BJ (cell line): ENCODE measurements around the gene SAMD9. TPM values are rescaled to one million over a fixed set of nuclear protein-coding genes. Genes with fewer than 3 reads are reported as not detected.
"Not testable (repeated sequence)": the region's sequence is repeated elsewhere in the genome, so short reads cannot be mapped to it uniquely, and the experiment has no call there.

Experiments
- CTCF ChIA-PET: fragments of 350-600 bp; formaldehyde crosslinking; extraction: SDS; loops from one replicate; lab custom pipeline; 2021; ENCODE audit warnings: antibody characterized with exemption, inconsistent platforms; lab: Yijun Ruan, JAX
- POLR2A ChIA-PET: fragments of 300-600 bp; sonication (Branson Sonifier 250); formaldehyde crosslinking; extraction: SDS; loops from one replicate; lab custom pipeline; 2021; ENCODE audit warnings: antibody characterized with exemption; lab: Charles Lee
- DNase-seq: peaks from one replicate; pipeline ENCODE4 v3.0.0-alpha.2; 2011; ENCODE audit warnings: low read depth
- H3K27me3 ChIP-seq: 2 replicates; pipeline ENCODE4 v1.6.0; 2011; ENCODE audit warnings: low read length; ENCODE audit not compliant: control insufficient read depth, insufficient read depth
- H3K36me3 ChIP-seq: 2 replicates; pipeline ENCODE4 v1.5.1; 2011; ENCODE audit warnings: low read length; ENCODE audit not compliant: control insufficient read depth, insufficient read depth
- H3K4me3 ChIP-seq: 2 replicates; pipeline ENCODE4 v1.5.1; 2011; ENCODE audit warnings: low read depth, mild to moderate bottlenecking, control low read depth, low read length
- CTCF ChIP-seq: IDR thresholded peaks from 2 replicates; pipeline ENCODE4 v1.5.1; 2011; ENCODE audit warnings: low read depth, mild to moderate bottlenecking, control low read depth, inconsistent platforms, low read length, moderate library complexity; ENCODE audit not compliant: insufficient read depth
- polyA plus RNA-seq: library from polyadenylated mRNA; depleted of rRNA; stranded (reverse); fragments of >200 nt; gene quantifications from 2 replicates; pipeline ENCODE4 v1.2.3, GENCODE V29; 2011

The SAMD9 gene
- polyA plus RNA-seq, 1 experiment, result 2.8 TPM

GRCh38 chr7:93108003-93108402 lies 9.8 kb downstream of the SAMD9 start:
- no peak for DNase-seq
- ChIA-PET POLR2A (no interaction called here), CTCF (interaction anchor here (1.4 kb wide), 1 partner anchor 121 kb away, joined by 4 read pairs; no protein-coding TSS in a partner anchor)
- no peaks in the 10 kb centered on the region for H3K27me3 ChIP-seq
- no peak for TF ChIP-seq CTCF
- no peak overlapping the region for H3K4me3 ChIP-seq
- H3K36me3 ChIP-seq, result peaks cover 2% of the 10 kb centered on the region; the same call in 1 of the 2 replicates

- DNase-seq, result no peak
- H3K27me3 ChIP-seq, result no peaks in the 10 kb centered on the region
- no peak for TF ChIP-seq CTCF
- no peak overlapping the region for H3K4me3 ChIP-seq
- ChIA-PET CTCF (no interaction called here), POLR2A (no interaction called here)
- H3K36me3 ChIP-seq, result no peaks in the 10 kb centered on the region
Measured at GRCh38 chr7:93097388-93097787, 20.4 kb downstream of the SAMD9 start.

GRCh38 chr7:93092757-93093370 lies 24.9 kb downstream of the SAMD9 start:
- Histone ChIP-seq H3K36me3 (no peaks in the 10 kb centered on the region), H3K27me3 (no peaks in the 10 kb centered on the region; the same call in 1 of the 2 replicates), H3K4me3 (no peak overlapping the region)
- no peak for DNase-seq
- ChIA-PET POLR2A (no interaction called here), CTCF (interaction anchor here (0.6 to 3.1 kb wide), 7 partner anchors 92 to 282 kb away, joined by 3 to 22 read pairs (median 4); partner anchors contain the start of genes HEPACAM2 and VPS50)
- peak; percentile 63 for TF ChIP-seq CTCF

GRCh38 chr7:93073357-93073756 lies 44.4 kb downstream of the SAMD9 start:
- POLR2A ChIA-PET, H3K36me3 ChIP-seq, H3K27me3 ChIP-seq, DNase-seq, CTCF ChIA-PET, H3K4me3 ChIP-seq: not testable (repeated sequence)

- POLR2A ChIA-PET, result no interaction called here
- no peak for TF ChIP-seq CTCF
- CTCF ChIA-PET, result interaction anchor here (1.7 kb wide), 2 partner anchors 14 to 442 kb away, joined by 3 to 5 read pairs; no protein-coding TSS in a partner anchor
- DNase-seq, result no peak
- H3K36me3 ChIP-seq, result no peaks in the 10 kb centered on the region
- H3K4me3 ChIP-seq, result no peak overlapping the region
- H3K27me3 ChIP-seq, result peaks cover 6% of the 10 kb centered on the region; the same call in 1 of the 2 replicates
Measured at GRCh38 chr7:93062599-93062998, 55.2 kb downstream of the SAMD9 start.
